Liver (tissue), 9 donors: ENCODE measurements around the gene TNFRSF11A. TPM values are rescaled to one million over a fixed set of nuclear protein-coding genes. Genes with fewer than 3 reads are reported as not detected.

Source experiments
- DNase-seq: peaks from one replicate; pipeline ENCODE4 v3.0.0-alpha.2; 2017; ENCODE audit warnings: low spot score
- H3K27ac ChIP-seq, 2 donors: one replicate each; pipeline ENCODE4 v1.7.0; 2013; ENCODE audit warnings: inconsistent platforms in 2 of 2, low read length in 2 of 2, control low read depth in 1 of 2, low read depth in 1 of 2, mild to moderate bottlenecking in 1 of 2
- H3K27me3 ChIP-seq, 4 donors: one replicate each; pipeline versions ENCODE4 v1.6.1 to v1.7.0; 2013; ENCODE audit warnings: low read length in 3 of 4, inconsistent platforms in 1 of 4, mild to moderate bottlenecking in 1 of 4, moderate library complexity in 1 of 4; ENCODE audit not compliant: control insufficient read depth in 4 of 4, insufficient read depth in 4 of 4
- H3K36me3 ChIP-seq, 4 donors: one replicate each; pipeline versions ENCODE4 v1.6.1 to v1.7.0; 2013; ENCODE audit warnings: low read length in 3 of 4, mild to moderate bottlenecking in 3 of 4, low read depth in 1 of 4, moderate library complexity in 1 of 4; ENCODE audit not compliant: control insufficient read depth in 4 of 4, insufficient read depth in 3 of 4
- H3K4me1 ChIP-seq, 4 donors: one replicate each; pipeline versions ENCODE4 v1.6.1 to v1.7.0; 2013; ENCODE audit warnings: low read length in 3 of 4, mild to moderate bottlenecking in 3 of 4, moderate library complexity in 1 of 4; ENCODE audit not compliant: control insufficient read depth in 4 of 4, insufficient read depth in 4 of 4
- H3K4me3 ChIP-seq, 3 donors: one replicate each; pipeline versions ENCODE4 v1.6.1 to v1.7.0; 2013; ENCODE audit warnings: low read length in 3 of 3, control low read depth in 1 of 3, low read depth in 1 of 3, mild to moderate bottlenecking in 1 of 3
- H3K9ac ChIP-seq, 2 donors: one replicate each; pipeline ENCODE4 v1.7.0; 2013; ENCODE audit warnings: low read length in 2 of 2, mild to moderate bottlenecking in 2 of 2, moderate library complexity in 2 of 2, control low read depth in 1 of 2, low read depth in 1 of 2
- H3K9me3 ChIP-seq, 4 donors: one replicate each; pipeline versions ENCODE4 v1.6.1 to v1.7.0; 2013; ENCODE audit warnings: low read length in 3 of 4; ENCODE audit not compliant: control insufficient read depth in 4 of 4
- EGR1 ChIP-seq, 2 donors: IDR thresholded peaks; 2 replicates each; pipeline ENCODE4 v1.6.1; 2016 to 2018; ENCODE audit warnings: antibody characterized with exemption in 2 of 2, low read depth in 2 of 2
- FOXA1 ChIP-seq: IDR thresholded peaks from 2 replicates; pipeline ENCODE4 v1.6.1; 2016; ENCODE audit warnings: antibody characterized with exemption
- FOXA2 ChIP-seq: IDR thresholded peaks from 2 replicates; pipeline ENCODE4 v1.6.1; 2016; ENCODE audit warnings: antibody characterized with exemption
- GABPA ChIP-seq, 2 donors: IDR thresholded peaks in 1 of 2; conservative IDR thresholded peaks in 1 of 2; 2 replicates each; pipeline ENCODE4 v1.6.1; 2016; ENCODE audit warnings: antibody characterized with exemption in 2 of 2, mild to moderate bottlenecking in 1 of 2, moderate library complexity in 1 of 2
- HNF4G ChIP-seq: IDR thresholded peaks from 2 replicates; pipeline ENCODE4 v1.6.1; 2016; ENCODE audit warnings: antibody characterized with exemption
- NR2F2 ChIP-seq: IDR thresholded peaks from 2 replicates; pipeline ENCODE4 v1.6.1; 2016; ENCODE audit warnings: antibody characterized with exemption
- RAD21 ChIP-seq, 2 donors: IDR thresholded peaks; 2 replicates each; pipeline ENCODE4 v1.6.1; 2016; ENCODE audit warnings: antibody characterized with exemption in 2 of 2, mild to moderate bottlenecking in 2 of 2
- RXRA ChIP-seq, 2 donors: IDR thresholded peaks; 2 replicates each; pipeline ENCODE4 v1.6.1; 2017 to 2018; ENCODE audit warnings: antibody characterized with exemption in 2 of 2, mild to moderate bottlenecking in 1 of 2
- WGBS: extraction: QIAGEN DNeasy Blood & Tissue Kit; methylation state at CpG from one replicate; pipeline ENCODE4 v1.1.7; 2013; 5-methylcytosine and 5-hydroxymethylcytosine counted together
- polyA plus RNA-seq, 2 donors: library from polyadenylated mRNA; stranded (reverse) in 1 of 2; unstranded in 1 of 2; fragments of 200-250 nt in 1 of 2; fragments of >200 nt in 1 of 2; fragmentation: Nextera tagmentation in 1 of 2; extraction: Ambion mirVana in 1 of 2; gene quantifications; one replicate each; pipeline versions ENCODE4 v1.2.1 to v1.2.3, GENCODE V29; 2013 to 2015
- total RNA-seq, 2 donors: library from RNA; depleted of rRNA; stranded (reverse); fragments of >200 nt; gene quantifications; one replicate each; pipeline ENCODE4 v1.2.3, GENCODE V29; 2014
- TF ChIP-seq, protein P1 (sequence below): IDR thresholded peaks from 2 replicates; pipeline ENCODE4 v1.6.1; 2016; ENCODE audit warnings: antibody characterized with exemption
- TF ChIP-seq, protein P2 (sequence below): fragments of 150-350 bp; IDR thresholded peaks from 2 replicates; pipeline ENCODE4 v1.5.1; 2017; ENCODE audit warnings: improper control_type of control experiment, low read depth, low read length; ENCODE audit not compliant: missing input control
- TF ChIP-seq, protein P3 (sequence below): IDR thresholded peaks from 2 replicates; pipeline ENCODE4 v1.6.1; 2016; ENCODE audit warnings: antibody characterized with exemption
- TF ChIP-seq, protein P4 (sequence below): IDR thresholded peaks from 2 replicates; pipeline ENCODE4 v1.6.1; 2016; ENCODE audit warnings: antibody characterized with exemption, mild to moderate bottlenecking
- donor health status: healthy.
- donor health status: healthy.
- donor health status: healthy.
- donor health status: healthy.
- donor health status: healthy.

TNFRSF11A gene
- total and polyA plus RNA-seq, 4 donors, result 0.32 to 1.8 (median 0.90) TPM

DNA sequence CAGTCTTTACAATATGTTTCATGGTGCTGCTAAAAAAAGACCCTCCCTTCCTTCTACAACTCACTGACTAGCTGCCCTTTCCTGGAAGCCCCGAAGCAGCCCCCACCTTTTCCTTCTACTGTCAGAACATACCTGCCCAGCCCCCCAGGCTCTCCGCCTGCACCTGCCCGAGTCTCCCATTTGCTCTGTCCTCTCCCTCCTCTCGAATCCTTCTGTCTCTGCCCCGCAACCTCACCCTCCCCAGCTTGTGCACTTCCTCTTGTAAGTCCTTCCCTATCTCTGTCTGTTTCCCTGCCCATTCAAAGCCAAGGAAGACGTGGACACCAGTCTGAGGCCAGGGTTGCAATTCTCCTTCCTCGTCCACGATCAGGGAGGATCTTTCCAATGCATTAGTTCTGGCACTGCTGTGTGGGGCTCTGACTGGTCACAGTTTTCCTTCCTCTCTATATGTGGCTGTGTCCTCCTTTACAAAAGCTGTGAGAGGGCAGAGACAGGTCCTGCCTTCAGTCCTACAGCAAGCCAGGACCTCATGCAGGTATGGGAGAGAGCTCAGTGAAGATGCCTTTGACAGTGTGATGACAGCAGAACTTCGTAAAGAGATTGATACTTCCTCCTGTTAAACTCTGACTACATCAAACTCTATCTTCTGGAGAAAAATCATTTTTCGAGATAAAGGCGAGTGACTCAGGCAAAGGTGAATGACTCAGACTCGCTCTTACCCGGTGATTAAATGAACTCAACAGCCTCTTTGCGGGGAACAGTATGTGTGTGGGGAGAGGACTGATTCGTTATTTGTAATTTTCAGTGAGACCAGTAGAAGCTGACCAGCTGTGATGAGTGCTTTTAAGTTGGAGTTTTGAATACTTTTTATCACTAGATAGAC, 14.2 kb downstream of the TNFRSF11A start:
- Histone ChIP-seq H3K9ac (no peak overlapping the region), H3K4me3 (no peak overlapping the region), H3K27ac (no peak overlapping the region), H3K4me1 (no peaks in the 10 kb centered on the region), H3K27me3 (no peaks in the 10 kb centered on the region), H3K36me3 (no peaks in the 10 kb centered on the region), H3K9me3 (no peaks in the 10 kb centered on the region)
- WGBS, result 67% methylated on average over 15 of the region's 15 CpGs
- no peak for DNase-seq
- TF ChIP-seq, protein P1, sequence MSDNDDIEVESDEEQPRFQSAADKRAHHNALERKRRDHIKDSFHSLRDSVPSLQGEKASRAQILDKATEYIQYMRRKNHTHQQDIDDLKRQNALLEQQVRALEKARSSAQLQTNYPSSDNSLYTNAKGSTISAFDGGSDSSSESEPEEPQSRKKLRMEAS, result no peak
- TF ChIP-seq, protein P2, sequence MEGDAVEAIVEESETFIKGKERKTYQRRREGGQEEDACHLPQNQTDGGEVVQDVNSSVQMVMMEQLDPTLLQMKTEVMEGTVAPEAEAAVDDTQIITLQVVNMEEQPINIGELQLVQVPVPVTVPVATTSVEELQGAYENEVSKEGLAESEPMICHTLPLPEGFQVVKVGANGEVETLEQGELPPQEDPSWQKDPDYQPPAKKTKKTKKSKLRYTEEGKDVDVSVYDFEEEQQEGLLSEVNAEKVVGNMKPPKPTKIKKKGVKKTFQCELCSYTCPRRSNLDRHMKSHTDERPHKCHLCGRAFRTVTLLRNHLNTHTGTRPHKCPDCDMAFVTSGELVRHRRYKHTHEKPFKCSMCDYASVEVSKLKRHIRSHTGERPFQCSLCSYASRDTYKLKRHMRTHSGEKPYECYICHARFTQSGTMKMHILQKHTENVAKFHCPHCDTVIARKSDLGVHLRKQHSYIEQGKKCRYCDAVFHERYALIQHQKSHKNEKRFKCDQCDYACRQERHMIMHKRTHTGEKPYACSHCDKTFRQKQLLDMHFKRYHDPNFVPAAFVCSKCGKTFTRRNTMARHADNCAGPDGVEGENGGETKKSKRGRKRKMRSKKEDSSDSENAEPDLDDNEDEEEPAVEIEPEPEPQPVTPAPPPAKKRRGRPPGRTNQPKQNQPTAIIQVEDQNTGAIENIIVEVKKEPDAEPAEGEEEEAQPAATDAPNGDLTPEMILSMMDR, result no peak
- no peak for TF ChIP-seq GABPA (IDR thresholded peaks at IDR 0.05 in 1 of 2, conservative IDR thresholded peaks at IDR 0.05 in 1 of 2)
- TF ChIP-seq, protein P3, sequence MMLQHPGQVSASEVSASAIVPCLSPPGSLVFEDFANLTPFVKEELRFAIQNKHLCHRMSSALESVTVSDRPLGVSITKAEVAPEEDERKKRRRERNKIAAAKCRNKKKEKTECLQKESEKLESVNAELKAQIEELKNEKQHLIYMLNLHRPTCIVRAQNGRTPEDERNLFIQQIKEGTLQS, result no peak
- TF ChIP-seq HNF4G, result no peak

DNA sequence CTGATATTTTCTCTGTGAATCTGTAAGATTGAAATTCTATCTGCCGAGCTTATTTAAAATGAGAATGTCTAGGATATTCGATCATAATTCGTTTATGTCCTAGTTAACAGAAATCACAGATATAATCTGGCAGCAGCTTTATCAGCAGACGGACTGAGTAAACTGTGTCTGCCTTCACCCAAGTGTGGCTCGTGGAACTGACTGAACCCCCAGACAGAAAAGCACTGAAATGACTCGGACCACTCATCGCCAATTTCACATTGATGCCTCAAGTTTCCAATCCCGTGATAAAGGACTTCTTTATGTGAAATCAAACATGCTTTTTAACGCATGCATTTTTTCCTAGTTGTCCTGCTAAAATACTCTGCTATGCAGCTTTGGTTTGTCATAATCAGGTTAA, 15.9 kb downstream of the TNFRSF11A start:
- 83% methylated on average over 9 of the region's 9 CpGs for WGBS
- H3K4me3 ChIP-seq, result no peak overlapping the region
- no peak for DNase-seq
- no peak for TF ChIP-seq FOXA2
- no peak for TF ChIP-seq NR2F2
- TF ChIP-seq, protein P2, result no peak
- no peak for TF ChIP-seq RXRA (IDR thresholded peaks at IDR 0.05)
- TF ChIP-seq RAD21 (IDR thresholded peaks at IDR 0.05), result no peak
- TF ChIP-seq EGR1 (IDR thresholded peaks at IDR 0.05; ENCODE audit: low read depth in 2 of 2), result no peak
- TF ChIP-seq FOXA1, result no peak
- TF ChIP-seq, protein P4, sequence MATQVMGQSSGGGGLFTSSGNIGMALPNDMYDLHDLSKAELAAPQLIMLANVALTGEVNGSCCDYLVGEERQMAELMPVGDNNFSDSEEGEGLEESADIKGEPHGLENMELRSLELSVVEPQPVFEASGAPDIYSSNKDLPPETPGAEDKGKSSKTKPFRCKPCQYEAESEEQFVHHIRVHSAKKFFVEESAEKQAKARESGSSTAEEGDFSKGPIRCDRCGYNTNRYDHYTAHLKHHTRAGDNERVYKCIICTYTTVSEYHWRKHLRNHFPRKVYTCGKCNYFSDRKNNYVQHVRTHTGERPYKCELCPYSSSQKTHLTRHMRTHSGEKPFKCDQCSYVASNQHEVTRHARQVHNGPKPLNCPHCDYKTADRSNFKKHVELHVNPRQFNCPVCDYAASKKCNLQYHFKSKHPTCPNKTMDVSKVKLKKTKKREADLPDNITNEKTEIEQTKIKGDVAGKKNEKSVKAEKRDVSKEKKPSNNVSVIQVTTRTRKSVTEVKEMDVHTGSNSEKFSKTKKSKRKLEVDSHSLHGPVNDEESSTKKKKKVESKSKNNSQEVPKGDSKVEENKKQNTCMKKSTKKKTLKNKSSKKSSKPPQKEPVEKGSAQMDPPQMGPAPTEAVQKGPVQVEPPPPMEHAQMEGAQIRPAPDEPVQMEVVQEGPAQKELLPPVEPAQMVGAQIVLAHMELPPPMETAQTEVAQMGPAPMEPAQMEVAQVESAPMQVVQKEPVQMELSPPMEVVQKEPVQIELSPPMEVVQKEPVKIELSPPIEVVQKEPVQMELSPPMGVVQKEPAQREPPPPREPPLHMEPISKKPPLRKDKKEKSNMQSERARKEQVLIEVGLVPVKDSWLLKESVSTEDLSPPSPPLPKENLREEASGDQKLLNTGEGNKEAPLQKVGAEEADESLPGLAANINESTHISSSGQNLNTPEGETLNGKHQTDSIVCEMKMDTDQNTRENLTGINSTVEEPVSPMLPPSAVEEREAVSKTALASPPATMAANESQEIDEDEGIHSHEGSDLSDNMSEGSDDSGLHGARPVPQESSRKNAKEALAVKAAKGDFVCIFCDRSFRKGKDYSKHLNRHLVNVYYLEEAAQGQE, result no peak
- TF ChIP-seq, protein P3, result no peak
- no peaks in the 10 kb centered on the region for H3K9me3 ChIP-seq
- no peak overlapping the region for H3K27ac ChIP-seq
- H3K27me3 ChIP-seq, result no peaks in the 10 kb centered on the region
- no peaks in the 10 kb centered on the region for H3K36me3 ChIP-seq
- no peaks in the 10 kb centered on the region for H3K4me1 ChIP-seq
- H3K9ac ChIP-seq, result no peak overlapping the region
